Measurements from ENCODE around the gene NTM. TPM values are rescaled to one million over a fixed set of nuclear protein-coding genes. Genes with fewer than 3 reads are reported as not detected.
"Not testable (repeated sequence)": the region's sequence is repeated elsewhere in the genome, so short reads cannot be mapped to it uniquely, and the experiment has no call there.

Gene NTM
- total RNA-seq, 1 donor from 2014 or later, result 2.9 TPM

- DNase-seq (ENCODE audit: low spot score), result no peak
Observed at GRCh38 chr11:132365650-132366049, 995.2 kb downstream of the NTM start.

- no peak for DNase-seq (ENCODE audit: low spot score)
Observed at GRCh38 chr11:132367293-132367692, 996.9 kb downstream of the NTM start.

GRCh38 chr11:132370114-132370513 lies 999.7 kb downstream of the NTM start:
- not testable (repeated sequence) for DNase-seq (ENCODE audit: low spot score)

- DNase-seq (ENCODE audit: low spot score), result no peak
Observed at GRCh38 chr11:132373405-132374143, 1003.2 kb downstream of the NTM start.

- no peak for DNase-seq (ENCODE audit: low spot score)
Observed at GRCh38 chr11:132379540-132379939, 1009.1 kb downstream of the NTM start.

Data from mesenteric fat pad (tissue), 1 donor.